BLaER1 (cell line): ENCODE data around the gene CAMKK1.
"Not testable (repeated sequence)": the region's sequence is repeated elsewhere in the genome, so short reads cannot be mapped to it uniquely, and the experiment has no call there.

Experiments used
- H3K27ac ChIP-seq: shearing (Covaris generic); formaldehyde crosslinking; 2 replicates; pipeline ENCODE4 v1.8.1; 2022
- H3K27me3 ChIP-seq: shearing (Covaris generic); formaldehyde crosslinking; 2 replicates; pipeline ENCODE4 v1.8.1; 2022
- H3K36me3 ChIP-seq: shearing (Covaris generic); formaldehyde crosslinking; 2 replicates; pipeline ENCODE4 v1.8.1; 2022
- H3K4me1 ChIP-seq: shearing (Covaris generic); formaldehyde crosslinking; 2 replicates; pipeline ENCODE4 v1.8.1; 2022
- H3K4me2 ChIP-seq: shearing (Covaris generic); formaldehyde crosslinking; 2 replicates; pipeline ENCODE4 v1.8.1; 2022
- H3K4me3 ChIP-seq: shearing (Covaris generic); formaldehyde crosslinking; 2 replicates; pipeline ENCODE4 v1.8.1; 2022
- H3K9ac ChIP-seq: shearing (Covaris generic); formaldehyde crosslinking; 2 replicates; pipeline ENCODE4 v1.8.1; 2022
- H3K9me3 ChIP-seq: shearing (Covaris generic); formaldehyde crosslinking; 2 replicates; pipeline ENCODE4 v1.8.1; 2022
- H4K20me1 ChIP-seq: shearing (Covaris generic); formaldehyde crosslinking; 2 replicates; pipeline ENCODE4 v1.8.1; 2022
- Cebpa-rat ChIP-seq: shearing (Covaris generic); IDR thresholded peaks from 2 replicates; pipeline ENCODE4 v1.8.1; 2022

CAMKK1 gene

GRCh38 chr17:3845291-3845620, 47.6 kb downstream of the CAMKK1 start:
- Histone ChIP-seq H3K9ac (peak overlapping the region; percentile 98), H3K4me2 (peak overlapping the region; percentile 92), H3K27me3 (no peaks in the 10 kb centered on the region), H3K9me3 (no peaks in the 10 kb centered on the region), H4K20me1 (peaks cover 48% of the 10 kb centered on the region), H3K4me1 (peaks cover 46% of the 10 kb centered on the region), H3K27ac (peak overlapping the region; percentile 96), H3K4me3 (peak overlapping the region; percentile 98), H3K36me3 (peaks cover 42% of the 10 kb centered on the region)
- no peak for TF ChIP-seq Cebpa-rat

GRCh38 chr17:3844556-3844955, 48.3 kb downstream of the CAMKK1 start:
- not testable (repeated sequence) for H3K27ac ChIP-seq, H3K9ac ChIP-seq, H3K27me3 ChIP-seq, H3K9me3 ChIP-seq
- Histone ChIP-seq H3K4me2 (peak overlapping the region; percentile 92), H3K4me1 (peaks cover 46% of the 10 kb centered on the region), H4K20me1 (peaks cover 53% of the 10 kb centered on the region), H3K4me3 (peak overlapping the region; percentile 98), H3K36me3 (peaks cover 49% of the 10 kb centered on the region)

- no peak for TF ChIP-seq Cebpa-rat
- Histone ChIP-seq H3K4me1 (peaks cover 46% of the 10 kb centered on the region), H3K9me3 (no peaks in the 10 kb centered on the region), H3K9ac (no peak overlapping the region), H3K27ac (no peak overlapping the region), H3K27me3 (no peaks in the 10 kb centered on the region), H3K4me3 (no peak overlapping the region), H3K4me2 (peak overlapping the region; percentile 92), H3K36me3 (peaks cover 55% of the 10 kb centered on the region), H4K20me1 (peaks cover 59% of the 10 kb centered on the region)
These were observed 48.8 kb downstream of the CAMKK1 start for GRCh38 chr17:3843935-3844516.

GRCh38 chr17:3838206-3838605, 54.6 kb downstream of the CAMKK1 start:
- Histone ChIP-seq H3K9ac (no peak overlapping the region), H4K20me1 (peaks cover 84% of the 10 kb centered on the region), H3K4me3 (no peak overlapping the region), H3K9me3 (no peaks in the 10 kb centered on the region), H3K36me3 (peaks cover 99% of the 10 kb centered on the region), H3K27ac (no peak overlapping the region), H3K4me2 (no peak overlapping the region), H3K27me3 (no peaks in the 10 kb centered on the region), H3K4me1 (peaks cover 15% of the 10 kb centered on the region)
- no peak for TF ChIP-seq Cebpa-rat

- no peak overlapping the region for H3K27ac ChIP-seq
- peaks cover 69% of the 10 kb centered on the region for H4K20me1 ChIP-seq
- no peak overlapping the region for H3K9ac ChIP-seq
- no peak overlapping the region for H3K4me3 ChIP-seq
- H3K9me3 ChIP-seq: no peaks in the 10 kb centered on the region
- peaks cover 89% of the 10 kb centered on the region for H3K36me3 ChIP-seq
- H3K27me3 ChIP-seq: no peaks in the 10 kb centered on the region
- no peaks in the 10 kb centered on the region for H3K4me1 ChIP-seq
- H3K4me2 ChIP-seq: no peak overlapping the region
- no peak for TF ChIP-seq Cebpa-rat
These were observed 56.3 kb downstream of the CAMKK1 start for GRCh38 chr17:3836551-3836950.

GRCh38 chr17:3835410-3836229, 57.2 kb downstream of the CAMKK1 start:
- Histone ChIP-seq H3K27ac (no peak overlapping the region), H3K9me3 (no peaks in the 10 kb centered on the region), H3K36me3 (peaks cover 86% of the 10 kb centered on the region), H3K27me3 (no peaks in the 10 kb centered on the region), H3K9ac (no peak overlapping the region), H3K4me1 (no peaks in the 10 kb centered on the region), H3K4me3 (no peak overlapping the region), H3K4me2 (no peak overlapping the region), H4K20me1 (peaks cover 68% of the 10 kb centered on the region)
- no peak for TF ChIP-seq Cebpa-rat

- Histone ChIP-seq H3K27me3 (no peaks in the 10 kb centered on the region), H4K20me1 (peaks cover 66% of the 10 kb centered on the region), H3K27ac (no peak overlapping the region), H3K4me3 (no peak overlapping the region), H3K4me1 (no peaks in the 10 kb centered on the region), H3K9ac (no peak overlapping the region), H3K9me3 (no peaks in the 10 kb centered on the region), H3K4me2 (no peak overlapping the region), H3K36me3 (peaks cover 86% of the 10 kb centered on the region)
- TF ChIP-seq Cebpa-rat: no peak
These were observed 58.0 kb downstream of the CAMKK1 start for GRCh38 chr17:3834811-3835210.

- Histone ChIP-seq H3K9me3 (no peaks in the 10 kb centered on the region), H3K4me3 (no peak overlapping the region), H3K9ac (no peak overlapping the region), H3K4me1 (peaks cover 32% of the 10 kb centered on the region), H3K36me3 (peaks cover 85% of the 10 kb centered on the region), H3K4me2 (peak overlapping the region; percentile 24; the same call in 1 of the 2 replicates), H3K27me3 (no peaks in the 10 kb centered on the region), H4K20me1 (peaks cover 12% of the 10 kb centered on the region; the same call in 1 of the 2 replicates), H3K27ac (peak overlapping the region; percentile 45; the same call in 1 of the 2 replicates)
- TF ChIP-seq Cebpa-rat: no peak
These were observed 64.0 kb downstream of the CAMKK1 start for GRCh38 chr17:3828852-3829232.

- Histone ChIP-seq H4K20me1 (peaks cover 10% of the 10 kb centered on the region; the same call in 1 of the 2 replicates), H3K4me1 (peaks cover 32% of the 10 kb centered on the region), H3K27ac (peak overlapping the region; percentile 45), H3K9me3 (no peaks in the 10 kb centered on the region), H3K4me2 (peak overlapping the region; percentile 24), H3K27me3 (no peaks in the 10 kb centered on the region), H3K36me3 (peaks cover 85% of the 10 kb centered on the region), H3K9ac (peak overlapping the region; percentile 32; the same call in 1 of the 2 replicates), H3K4me3 (no peak overlapping the region)
- no peak for TF ChIP-seq Cebpa-rat
These were observed 64.6 kb downstream of the CAMKK1 start for GRCh38 chr17:3828151-3828851.
